Putamen (tissue), 1 donor: ENCODE results near the gene SLC25A21.
"Not testable (repeated sequence)": the region's sequence is repeated elsewhere in the genome, so short reads cannot be mapped to it uniquely, and the experiment has no call there.

Experiments
- DNase-seq: peaks from one replicate; pipeline ENCODE4 v3.0.0-alpha.2; 2016; ENCODE audit warnings: low spot score

SLC25A21 gene

DNA sequence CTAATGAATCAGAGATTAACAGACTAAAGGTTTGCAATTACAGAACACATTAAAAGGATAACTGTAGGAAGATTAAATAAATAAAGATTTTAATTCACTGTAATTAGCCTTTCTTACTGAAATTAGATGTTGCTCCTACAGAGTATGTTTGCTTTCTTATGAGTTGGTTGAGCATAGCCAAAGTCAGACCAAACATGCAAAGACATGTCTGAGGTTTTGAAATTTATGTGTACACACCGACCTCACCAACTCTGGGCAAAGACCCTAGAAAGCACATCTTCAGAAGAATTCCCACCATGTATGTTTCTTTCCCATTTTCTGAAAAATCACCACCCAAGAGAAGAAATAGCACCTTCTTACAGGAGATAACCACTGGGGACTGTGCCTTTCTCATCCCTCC lies 351.5 kb downstream of the SLC25A21 start:
- no peak for DNase-seq

DNA sequence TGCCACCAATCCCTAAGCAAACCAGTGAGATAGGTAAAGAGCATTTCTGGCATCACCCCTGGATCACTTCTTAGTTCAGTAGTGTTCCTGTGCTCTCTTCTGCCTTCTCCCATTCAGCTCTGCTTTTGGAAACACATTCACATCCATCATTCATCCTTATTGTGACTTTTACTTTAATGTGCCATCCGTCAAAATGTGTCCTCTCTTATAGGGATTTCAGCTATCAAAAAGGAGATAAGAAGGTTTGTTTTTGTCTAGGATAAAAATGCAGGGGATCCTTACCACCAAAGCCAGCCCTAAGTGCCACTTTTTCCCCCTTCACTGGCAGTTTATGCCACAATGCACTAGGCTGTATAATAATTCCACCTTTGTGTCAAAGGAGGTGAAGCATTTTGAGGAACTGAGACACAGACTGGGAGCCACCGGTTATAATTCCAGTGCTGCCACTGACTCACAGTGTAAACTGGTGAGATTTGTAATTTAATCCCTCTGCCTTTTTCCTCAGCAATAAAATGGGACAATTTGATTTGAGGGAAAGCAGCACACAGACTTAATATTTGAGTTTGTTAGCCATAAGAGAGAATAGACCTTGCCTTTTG lies 352.2 kb downstream of the SLC25A21 start:
- DNase-seq, result no peak

GRCh38 chr14:36818794-36819384 lies 353.5 kb downstream of the SLC25A21 start:
- DNase-seq, result no peak

DNA sequence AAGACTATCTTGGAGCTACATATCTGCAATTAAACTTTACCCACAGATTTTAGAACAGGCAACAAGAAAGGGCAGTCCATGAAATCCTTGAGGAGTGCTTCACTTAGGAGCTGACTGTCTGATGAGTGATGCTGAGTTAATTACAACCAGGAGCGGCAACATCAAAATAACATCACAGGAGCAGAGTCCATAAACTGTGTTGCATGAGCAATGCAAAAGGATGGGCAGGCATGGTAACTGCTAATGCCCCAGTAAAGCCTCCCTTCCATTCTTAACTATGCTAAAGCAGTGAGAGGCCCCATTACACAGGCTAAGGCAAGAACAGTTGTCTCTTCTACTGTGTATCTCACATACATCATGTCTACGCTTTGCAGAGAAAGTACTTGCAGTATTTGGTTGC lies 354.2 kb downstream of the SLC25A21 start:
- no peak for DNase-seq

DNA sequence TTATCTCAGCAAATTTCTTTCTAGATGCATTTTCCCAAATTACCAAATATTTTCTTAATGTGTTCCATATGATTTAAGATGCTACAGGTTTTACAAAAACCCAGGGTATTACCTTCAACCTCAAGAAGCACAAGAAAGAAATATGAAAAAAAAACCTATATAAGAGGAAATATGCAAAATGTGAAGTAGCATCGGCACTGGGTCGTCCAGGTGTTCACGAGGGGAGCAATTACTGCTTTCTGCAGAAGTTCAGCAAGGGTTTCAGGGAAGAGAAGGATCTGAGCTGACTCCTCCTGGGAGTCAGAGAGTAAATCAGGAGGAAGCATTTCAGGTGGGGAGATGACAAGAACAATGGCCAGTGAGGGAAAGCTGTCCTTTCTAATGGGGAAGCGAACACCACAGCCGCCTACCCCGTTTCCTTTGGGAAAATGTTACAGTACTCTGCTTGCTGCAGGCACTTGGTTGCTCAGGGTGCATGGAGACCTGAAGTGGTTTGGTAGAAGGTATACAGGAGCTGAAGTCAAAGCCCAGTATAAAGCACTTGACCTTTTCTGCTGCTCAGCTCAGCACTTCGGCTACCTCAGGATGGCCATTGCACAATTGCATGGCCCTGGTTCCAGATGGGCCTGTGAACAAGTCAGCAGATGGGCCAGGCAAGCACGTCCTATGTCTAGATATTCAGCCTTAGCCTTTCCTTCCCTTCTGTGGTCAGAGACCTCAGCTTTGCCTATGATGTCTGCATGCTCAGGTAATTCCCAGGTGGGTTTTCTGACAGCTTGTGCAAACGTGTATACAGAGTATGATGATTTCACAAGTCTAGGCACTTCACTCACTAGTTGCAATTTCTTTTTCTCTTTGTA lies 355.1 kb downstream of the SLC25A21 start:
- no peak for DNase-seq

DNA sequence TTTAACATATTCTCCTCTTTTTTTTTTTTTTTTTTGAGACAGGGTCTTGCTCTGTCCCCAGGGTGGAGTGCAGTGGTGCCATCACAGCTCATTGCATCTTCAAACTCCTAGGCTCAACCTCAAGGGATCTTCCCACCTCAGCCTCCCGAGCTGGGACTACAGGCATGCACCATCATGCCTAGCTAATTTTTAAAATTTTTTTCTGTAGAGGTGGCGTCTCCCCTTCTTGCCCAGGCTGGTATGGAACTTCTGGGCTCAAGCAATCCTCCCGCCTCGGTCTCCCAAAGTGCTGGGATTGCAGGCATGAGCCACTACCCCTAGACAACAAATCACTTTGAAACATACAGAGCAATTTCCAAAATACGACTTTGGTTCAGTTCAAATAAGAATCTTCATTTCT lies 355.9 kb downstream of the SLC25A21 start:
- no peak for DNase-seq

DNA sequence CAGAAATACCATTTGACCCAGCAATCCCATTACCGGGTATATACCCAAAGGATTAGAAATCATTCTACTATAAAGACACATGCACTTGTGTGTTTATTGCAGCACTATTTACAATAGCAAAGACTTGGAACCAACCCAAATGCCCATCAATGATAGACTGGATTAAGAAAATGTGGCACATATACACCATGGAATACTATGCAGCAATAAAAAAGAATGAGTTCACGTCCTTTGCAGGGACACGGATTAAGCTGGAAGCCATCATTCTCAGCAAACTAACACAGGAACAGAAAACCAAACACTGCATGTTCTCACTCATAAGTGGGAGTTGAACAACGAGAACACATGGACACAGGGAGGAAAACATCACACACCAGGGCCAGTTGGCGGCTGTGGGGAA lies 357.6 kb downstream of the SLC25A21 start:
- DNase-seq, result not testable (repeated sequence)

- DNase-seq, result no peak
These were observed 362.2 kb downstream of the SLC25A21 start for GRCh38 chr14:36810209-36810608.

GRCh38 chr14:36807727-36808126 lies 364.7 kb downstream of the SLC25A21 start:
- no peak for DNase-seq

- no peak for DNase-seq
These were observed 367.3 kb downstream of the SLC25A21 start for GRCh38 chr14:36805131-36805559.

DNA sequence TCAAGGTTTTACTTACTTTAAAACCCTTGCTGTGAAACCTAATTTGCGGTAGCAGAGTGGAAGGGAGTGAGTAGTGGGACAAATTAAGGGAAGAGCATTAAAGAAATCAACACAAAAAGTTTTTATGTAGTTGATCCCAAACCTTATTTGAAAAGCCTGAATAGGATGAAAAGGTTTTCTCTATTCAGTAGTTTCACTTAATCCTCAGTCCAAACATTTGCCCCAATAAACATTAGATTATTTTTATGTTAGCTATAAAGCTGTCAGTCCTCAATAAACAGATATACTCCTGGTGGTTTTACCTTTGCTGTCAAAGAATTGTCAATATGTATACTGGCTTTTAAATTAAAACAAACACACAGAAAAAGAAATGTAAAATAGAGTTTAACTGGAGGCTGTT lies 374.8 kb downstream of the SLC25A21 start:
- DNase-seq, result no peak

GRCh38 chr14:36791402-36791801 lies 381.0 kb downstream of the SLC25A21 start:
- no peak for DNase-seq

DNA sequence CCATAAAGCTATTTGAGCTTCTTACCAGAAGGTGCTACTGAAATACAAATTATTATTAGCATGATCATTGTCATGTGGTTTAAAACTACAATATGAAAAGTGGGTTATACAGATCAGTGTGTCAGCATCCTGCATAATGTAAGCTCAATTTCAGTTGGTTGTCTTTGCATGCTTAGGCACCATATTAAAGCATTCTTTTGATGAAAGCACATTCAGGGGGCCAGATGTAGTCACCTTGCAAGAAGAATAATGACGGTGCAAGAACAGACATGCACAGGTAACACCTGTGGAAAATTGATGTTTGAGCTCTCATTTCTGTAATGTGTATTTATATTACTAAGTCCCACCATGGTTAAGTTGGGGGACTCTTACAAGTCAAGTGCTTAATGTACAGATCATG lies 386.9 kb downstream of the SLC25A21 start:
- DNase-seq, result no peak

DNA sequence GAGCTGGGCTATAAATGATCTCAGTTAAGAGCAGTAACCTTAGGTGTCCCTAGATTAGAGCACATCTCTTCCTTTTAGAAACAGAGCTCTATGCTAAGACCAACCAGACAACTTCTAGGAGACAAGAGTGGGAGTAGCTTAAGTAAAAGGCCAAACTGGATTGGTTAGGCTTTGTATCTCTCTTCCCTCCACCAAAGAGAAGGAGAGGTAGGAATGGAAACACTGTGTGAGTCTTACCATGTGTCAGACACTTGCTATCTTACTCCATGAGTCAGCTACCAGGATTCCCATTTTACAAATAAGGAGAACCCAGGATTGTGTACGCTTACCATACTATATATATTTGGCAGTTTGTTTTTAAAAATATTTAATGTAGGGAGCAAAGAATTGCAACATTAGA lies 387.9 kb downstream of the SLC25A21 start:
- no peak for DNase-seq

- DNase-seq, result no peak
These were observed 390.5 kb downstream of the SLC25A21 start for GRCh38 chr14:36781897-36782296.

- no peak for DNase-seq
These were observed 398.8 kb downstream of the SLC25A21 start for GRCh38 chr14:36773558-36773957.

DNA sequence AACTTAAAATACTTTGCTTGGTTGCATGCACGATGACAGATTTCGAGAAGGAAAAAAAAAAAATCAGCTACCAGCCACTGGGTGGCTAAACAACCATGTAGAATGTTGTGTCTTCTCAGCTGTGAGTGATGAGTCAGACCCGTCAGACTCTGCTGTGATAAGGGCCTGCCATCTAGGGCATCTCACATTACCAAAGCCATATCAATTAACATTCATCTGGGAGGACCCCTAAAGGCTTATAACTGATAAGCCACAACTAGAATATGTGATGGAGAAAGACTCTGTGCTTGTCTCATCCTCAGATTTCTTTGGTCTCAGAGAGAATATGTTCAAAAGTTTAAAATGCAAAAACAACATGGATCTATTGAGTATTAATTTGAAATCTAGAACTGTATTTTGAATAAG lies 399.3 kb downstream of the SLC25A21 start:
- no peak for DNase-seq

- DNase-seq, result no peak
These were observed 401.3 kb downstream of the SLC25A21 start for GRCh38 chr14:36771028-36771640.

- no peak for DNase-seq
These were observed 403.6 kb downstream of the SLC25A21 start for GRCh38 chr14:36768638-36769337.

GRCh38 chr14:36767603-36768281 lies 404.7 kb downstream of the SLC25A21 start:
- no peak for DNase-seq

- no peak for DNase-seq
These were observed 405.4 kb downstream of the SLC25A21 start for GRCh38 chr14:36766974-36767373.
